ENCODE measurements around the gene TGM3.

TGM3 gene

GRCh38 chr20:2365091-2365490 lies 69.3 kb downstream of the TGM3 start:
- H4K91ac ChIP-seq (ENCODE audit: low read length): no peak overlapping the region
- H3K36me3 ChIP-seq (ENCODE audit: control insufficient read depth in 1 of 2, insufficient read depth in 2 of 2, low read depth in 1 of 2, low read length in 2 of 2): no peaks in the 10 kb centered on the region
- H3K9me3 ChIP-seq (ENCODE audit: control insufficient read depth, low read length): peaks cover 26% of the 10 kb centered on the region
- H4K8ac ChIP-seq (ENCODE audit: low read length): no peak overlapping the region
- H3K18ac ChIP-seq (ENCODE audit: low read depth in 1 of 2, low read length in 2 of 2): no peak overlapping the region
- H3K4me1 ChIP-seq (ENCODE audit: control insufficient read depth, insufficient read depth, low read depth, low read length): no peaks in the 10 kb centered on the region
- no peak overlapping the region for H2AK5ac ChIP-seq (ENCODE audit: low read length, severe bottlenecking)
- no peak for DNase-seq
- no peak overlapping the region for H3K9ac ChIP-seq (ENCODE audit: low read length)
- no peak overlapping the region for H2BK15ac ChIP-seq (ENCODE audit: low read depth, poor library complexity, severe bottlenecking)
- H3K14ac ChIP-seq (ENCODE audit: low read length in 2 of 2): no peak overlapping the region
- H2BK120ac ChIP-seq (ENCODE audit: low read depth, low read length): no peak overlapping the region
- H2AFZ ChIP-seq (ENCODE audit: low read depth, low read length): no peak overlapping the region
- H2BK5ac ChIP-seq (ENCODE audit: low read depth, low read length, poor library complexity, severe bottlenecking): peak overlapping the region; percentile 19
- H3K4me3 ChIP-seq (ENCODE audit: insufficient read depth in 1 of 2, low read depth in 1 of 2, low read length in 2 of 2): no peak overlapping the region
- peaks cover 0 to 5% of the 10 kb centered on the region in 2 experiments for H3K27me3 ChIP-seq (ENCODE audit: control insufficient read depth in 1 of 2, insufficient read depth in 1 of 2, low read length in 2 of 2)
- no peak overlapping the region for H3K27ac ChIP-seq (ENCODE audit: low read length, poor library complexity, severe bottlenecking)
- no peak overlapping the region for H3K4me2 ChIP-seq (ENCODE audit: low read length, poor library complexity, severe bottlenecking)
- H3K23ac ChIP-seq (ENCODE audit: low read length in 2 of 2): no peak overlapping the region
- WGBS: 100% methylated on average over 2 of the region's 2 CpGs
- H3K4ac ChIP-seq (ENCODE audit: low read depth in 1 of 2, low read length in 2 of 2): no peak overlapping the region
- no peaks in the 10 kb centered on the region for H3K79me1 ChIP-seq (replicated peaks; ENCODE audit: low read length, poor library complexity, severe bottlenecking)
- no peak overlapping the region for H2BK12ac ChIP-seq (ENCODE audit: low read length in 2 of 2)

- H3K4me2 ChIP-seq (ENCODE audit: low read length, poor library complexity, severe bottlenecking): no peak overlapping the region
- H3K9ac ChIP-seq (ENCODE audit: low read length): no peak overlapping the region
- no peak overlapping the region for H3K14ac ChIP-seq (ENCODE audit: low read length in 2 of 2)
- H2AK5ac ChIP-seq (ENCODE audit: low read length, severe bottlenecking): no peak overlapping the region
- no peak overlapping the region for H3K4me3 ChIP-seq (ENCODE audit: insufficient read depth in 1 of 2, low read depth in 1 of 2, low read length in 2 of 2)
- H4K8ac ChIP-seq (ENCODE audit: low read length): no peak overlapping the region
- no peak overlapping the region for H2BK12ac ChIP-seq (ENCODE audit: low read length in 2 of 2)
- H2AFZ ChIP-seq (ENCODE audit: low read depth, low read length): no peak overlapping the region
- DNase-seq: no peak
- no peak overlapping the region for H3K18ac ChIP-seq (ENCODE audit: low read depth in 1 of 2, low read length in 2 of 2)
- no peaks in the 10 kb centered on the region for H3K36me3 ChIP-seq (ENCODE audit: control insufficient read depth in 1 of 2, insufficient read depth in 2 of 2, low read depth in 1 of 2, low read length in 2 of 2)
- peaks cover 0 to 5% of the 10 kb centered on the region in 2 experiments for H3K27me3 ChIP-seq (ENCODE audit: control insufficient read depth in 1 of 2, insufficient read depth in 1 of 2, low read length in 2 of 2)
- H4K91ac ChIP-seq (ENCODE audit: low read length): no peak overlapping the region
- H2BK120ac ChIP-seq (ENCODE audit: low read depth, low read length): no peak overlapping the region
- H3K9me3 ChIP-seq (ENCODE audit: control insufficient read depth, low read length): peaks cover 22% of the 10 kb centered on the region
- no peak overlapping the region for H3K23ac ChIP-seq (ENCODE audit: low read length in 2 of 2)
- 64% methylated on average over 1 of the region's 3 CpGs for WGBS
- H3K4ac ChIP-seq (ENCODE audit: low read depth in 1 of 2, low read length in 2 of 2): no peak overlapping the region
- H2BK15ac ChIP-seq (ENCODE audit: low read depth, poor library complexity, severe bottlenecking): no peak overlapping the region
- H3K27ac ChIP-seq (ENCODE audit: low read length, poor library complexity, severe bottlenecking): no peak overlapping the region
- no peaks in the 10 kb centered on the region for H3K79me1 ChIP-seq (replicated peaks; ENCODE audit: low read length, poor library complexity, severe bottlenecking)
- H2BK5ac ChIP-seq (ENCODE audit: low read depth, low read length, poor library complexity, severe bottlenecking): no peak overlapping the region
- no peaks in the 10 kb centered on the region for H3K4me1 ChIP-seq (ENCODE audit: control insufficient read depth, insufficient read depth, low read depth, low read length)
Measured at GRCh38 chr20:2365666-2366065, 69.9 kb downstream of the TGM3 start.

- 25% methylated on average over 1 of the region's 1 CpG for WGBS
Measured at GRCh38 chr20:2368621-2369020, 72.8 kb downstream of the TGM3 start.

GRCh38 chr20:2373098-2373497 lies 77.3 kb downstream of the TGM3 start:
- Histone ChIP-seq H3K4me1 (ENCODE audit: control insufficient read depth, insufficient read depth, low read depth, low read length) (no peaks in the 10 kb centered on the region), H4K91ac (ENCODE audit: low read length) (no peak overlapping the region), H3K27me3 (ENCODE audit: control insufficient read depth in 1 of 2, insufficient read depth in 1 of 2, low read length in 2 of 2) (peaks cover 0 to 18% of the 10 kb centered on the region in 2 experiments), H3K4ac (ENCODE audit: low read depth in 1 of 2, low read length in 2 of 2) (no peak overlapping the region), H3K9ac (ENCODE audit: low read length) (no peak overlapping the region), H3K27ac (ENCODE audit: low read length, poor library complexity, severe bottlenecking) (no peak overlapping the region), H2AFZ (ENCODE audit: low read depth, low read length) (no peak overlapping the region), H3K4me2 (ENCODE audit: low read length, poor library complexity, severe bottlenecking) (no peak overlapping the region), H3K79me1 (replicated peaks; ENCODE audit: low read length, poor library complexity, severe bottlenecking) (no peaks in the 10 kb centered on the region), H2BK120ac (ENCODE audit: low read depth, low read length) (no peak overlapping the region), H4K8ac (ENCODE audit: low read length) (no peak overlapping the region), H3K18ac (ENCODE audit: low read depth in 1 of 2, low read length in 2 of 2) (no peak overlapping the region), H2BK5ac (ENCODE audit: low read depth, low read length, poor library complexity, severe bottlenecking) (no peak overlapping the region), H3K23ac (ENCODE audit: low read length in 2 of 2) (no peak overlapping the region), H2BK15ac (ENCODE audit: low read depth, poor library complexity, severe bottlenecking) (no peak overlapping the region), H3K9me3 (ENCODE audit: control insufficient read depth, low read length) (peaks cover 8% of the 10 kb centered on the region), H3K14ac (ENCODE audit: low read length in 2 of 2) (no peak overlapping the region), H3K4me3 (ENCODE audit: insufficient read depth in 1 of 2, low read depth in 1 of 2, low read length in 2 of 2) (no peak overlapping the region), H2BK12ac (ENCODE audit: low read length in 2 of 2) (no peak overlapping the region), H3K36me3 (ENCODE audit: control insufficient read depth in 1 of 2, insufficient read depth in 2 of 2, low read depth in 1 of 2, low read length in 2 of 2) (no peaks in the 10 kb centered on the region), H2AK5ac (ENCODE audit: low read length, severe bottlenecking) (no peak overlapping the region)
- DNase-seq: no peak

More at GRCh38 chr20:2368621-2369020, 72.8 kb downstream of the TGM3 start:
- Histone ChIP-seq H2BK120ac (ENCODE audit: low read depth, low read length) (no peak overlapping the region), H2BK5ac (ENCODE audit: low read depth, low read length, poor library complexity, severe bottlenecking) (no peak overlapping the region), H3K27ac (ENCODE audit: low read length, poor library complexity, severe bottlenecking) (no peak overlapping the region), H3K14ac (ENCODE audit: low read length in 2 of 2) (no peak overlapping the region), H4K8ac (ENCODE audit: low read length) (no peak overlapping the region), H3K4me2 (ENCODE audit: low read length, poor library complexity, severe bottlenecking) (no peak overlapping the region), H4K91ac (ENCODE audit: low read length) (no peak overlapping the region), H2BK15ac (ENCODE audit: low read depth, poor library complexity, severe bottlenecking) (no peak overlapping the region), H2AK5ac (ENCODE audit: low read length, severe bottlenecking) (no peak overlapping the region), H3K4ac (ENCODE audit: low read depth in 1 of 2, low read length in 2 of 2) (no peak overlapping the region), H2BK12ac (ENCODE audit: low read length in 2 of 2) (no peak overlapping the region), H3K18ac (ENCODE audit: low read depth in 1 of 2, low read length in 2 of 2) (no peak overlapping the region), H2AFZ (ENCODE audit: low read depth, low read length) (no peak overlapping the region), H3K27me3 (ENCODE audit: control insufficient read depth in 1 of 2, insufficient read depth in 1 of 2, low read length in 2 of 2) (peaks cover 0 to 11% of the 10 kb centered on the region in 2 experiments), H3K9ac (ENCODE audit: low read length) (no peak overlapping the region), H3K4me1 (ENCODE audit: control insufficient read depth, insufficient read depth, low read depth, low read length) (no peaks in the 10 kb centered on the region), H3K36me3 (ENCODE audit: control insufficient read depth in 1 of 2, insufficient read depth in 2 of 2, low read depth in 1 of 2, low read length in 2 of 2) (no peaks in the 10 kb centered on the region), H3K23ac (ENCODE audit: low read length in 2 of 2) (no peak overlapping the region), H3K9me3 (ENCODE audit: control insufficient read depth, low read length) (peaks cover 9% of the 10 kb centered on the region), H3K4me3 (ENCODE audit: insufficient read depth in 1 of 2, low read depth in 1 of 2, low read length in 2 of 2) (no peak overlapping the region), H3K79me1 (replicated peaks; ENCODE audit: low read length, poor library complexity, severe bottlenecking) (no peaks in the 10 kb centered on the region)
- no peak for DNase-seq

All from mesenchymal stem cell (in vitro differentiated cells and primary cell).